Osteoblast (primary cell): ENCODE data around the gene LMO7. TPM values are rescaled to one million over a fixed set of nuclear protein-coding genes. Genes with fewer than 3 reads are reported as not detected.

Experiments used
- DNase-seq: peaks from one replicate; pipeline ENCODE4 v3.0.0; 2011; ENCODE audit warnings: low spot score, mixed read lengths; ENCODE audit not compliant: insufficient read length; ENCODE audit errors: missing footprints
- H2AFZ ChIP-seq: 2 replicates; pipeline ENCODE4 v1.6.0; 2011; ENCODE audit warnings: mild to moderate bottlenecking, low read length
- H3K27ac ChIP-seq: 2 replicates; pipeline ENCODE4 v1.5.1; 2011; ENCODE audit warnings: mild to moderate bottlenecking, low read depth, low read length, moderate library complexity
- H3K27me3 ChIP-seq: 2 replicates; pipeline ENCODE4 v1.6.0; 2012; ENCODE audit warnings: mild to moderate bottlenecking, control low read depth, inconsistent platforms, low read length, moderate library complexity; ENCODE audit not compliant: insufficient read depth
- H3K36me3 ChIP-seq: 2 replicates; pipeline ENCODE4 v1.5.1; 2011; ENCODE audit warnings: mild to moderate bottlenecking, low read length, control low read depth, moderate library complexity; ENCODE audit not compliant: insufficient read depth
- H3K4me1 ChIP-seq: 2 replicates; pipeline ENCODE4 v1.5.1; 2011; ENCODE audit warnings: mild to moderate bottlenecking, low read length, control low read depth, moderate library complexity; ENCODE audit not compliant: insufficient read depth
- H3K4me2 ChIP-seq: 2 replicates; pipeline ENCODE4 v1.6.0; 2011; ENCODE audit warnings: mild to moderate bottlenecking, low read length; ENCODE audit not compliant: insufficient read depth
- H3K4me3 ChIP-seq: fragments of 200-600 bp; sonication (generic); 3 replicates; pipeline ENCODE4 v1.5.1; 2012; ENCODE audit warnings: mild to moderate bottlenecking, low read length, inconsistent platforms; ENCODE audit not compliant: insufficient read depth
- H3K79me2 ChIP-seq: 2 replicates; pipeline ENCODE4 v1.6.0; 2012; ENCODE audit warnings: mild to moderate bottlenecking, low read length, control low read depth, inconsistent platforms; ENCODE audit not compliant: insufficient read depth
- H3K9me3 ChIP-seq: 2 replicates; pipeline ENCODE4 v1.5.1; 2011; ENCODE audit warnings: low read depth, low read length, control low read depth
- H4K20me1 ChIP-seq: 2 replicates; pipeline ENCODE4 v1.6.0; 2012; ENCODE audit warnings: mild to moderate bottlenecking, low read length, control low read depth; ENCODE audit not compliant: insufficient read depth
- CTCF ChIP-seq: IDR thresholded peaks from 2 replicates; pipeline ENCODE4 v1.5.1; 2011; ENCODE audit warnings: mild to moderate bottlenecking, low read depth, low read length, moderate library complexity; ENCODE audit errors: extremely low read depth
- total RNA-seq: library from RNA; depleted of rRNA; stranded (reverse); fragments of >200 nt; gene quantifications from 2 replicates; pipeline ENCODE4 v1.2.3, GENCODE V29; 2012

Gene LMO7
- total RNA-seq, 1 donor: 536 TPM

GRCh38 chr13:75762955-75763354 lies 126.8 kb downstream of the LMO7 start:
- Histone ChIP-seq H3K27me3 (no peaks in the 10 kb centered on the region), H4K20me1 (peaks cover 84% of the 10 kb centered on the region), H3K79me2 (peaks cover 97% of the 10 kb centered on the region), H3K4me2 (no peak overlapping the region), H3K4me3 (no peak overlapping the region), H3K9me3 (no peaks in the 10 kb centered on the region), H3K4me1 (peaks cover 64% of the 10 kb centered on the region), H3K27ac (peak overlapping the region; percentile 54), H2AFZ (no peak overlapping the region), H3K36me3 (peaks cover 63% of the 10 kb centered on the region)
- TF ChIP-seq CTCF: no peak
- no peak for DNase-seq

- peaks cover 97% of the 10 kb centered on the region for H3K79me2 ChIP-seq
- no peak for DNase-seq
- H3K36me3 ChIP-seq: peaks cover 58% of the 10 kb centered on the region
- no peak overlapping the region for H2AFZ ChIP-seq
- H3K4me3 ChIP-seq: no peak overlapping the region
- H3K27me3 ChIP-seq: no peaks in the 10 kb centered on the region
- no peak for TF ChIP-seq CTCF
- H3K27ac ChIP-seq: no peak overlapping the region
- no peak overlapping the region for H3K4me2 ChIP-seq
- peaks cover 83% of the 10 kb centered on the region for H4K20me1 ChIP-seq
- H3K4me1 ChIP-seq: peaks cover 69% of the 10 kb centered on the region
- no peaks in the 10 kb centered on the region for H3K9me3 ChIP-seq
Observed at GRCh38 chr13:75763512-75763911, 127.4 kb downstream of the LMO7 start.

- Histone ChIP-seq H2AFZ (no peak overlapping the region), H3K9me3 (no peaks in the 10 kb centered on the region), H3K4me1 (peaks cover 73% of the 10 kb centered on the region), H4K20me1 (peaks cover 81% of the 10 kb centered on the region), H3K27ac (peak overlapping the region; percentile 15), H3K79me2 (peaks cover 97% of the 10 kb centered on the region), H3K4me3 (no peak overlapping the region), H3K4me2 (no peak overlapping the region), H3K36me3 (peaks cover 51% of the 10 kb centered on the region), H3K27me3 (no peaks in the 10 kb centered on the region)
- DNase-seq: no peak
- no peak for TF ChIP-seq CTCF
Observed at GRCh38 chr13:75764251-75764925, 128.3 kb downstream of the LMO7 start.

- Histone ChIP-seq H3K9me3 (no peaks in the 10 kb centered on the region), H2AFZ (no peak overlapping the region), H3K4me2 (no peak overlapping the region), H3K4me1 (peaks cover 73% of the 10 kb centered on the region), H3K79me2 (peaks cover 97% of the 10 kb centered on the region), H3K4me3 (no peak overlapping the region), H4K20me1 (peaks cover 80% of the 10 kb centered on the region), H3K27ac (no peak overlapping the region), H3K36me3 (peaks cover 51% of the 10 kb centered on the region), H3K27me3 (no peaks in the 10 kb centered on the region)
- TF ChIP-seq CTCF: no peak
- no peak for DNase-seq
Observed at GRCh38 chr13:75764926-75765310, 128.8 kb downstream of the LMO7 start.
